HepG2 (cell line): ENCODE data around the gene WBP1. TPM values are rescaled to one million over a fixed set of nuclear protein-coding genes. Genes with fewer than 3 reads are reported as not detected.

ENCODE experiments used
- AFF4 ChIP-seq: sonication (generic); formaldehyde crosslinking; IDR thresholded peaks from 2 replicates; pipeline ENCODE4 v1.4.0; 2020; ENCODE audit warnings: missing genetic modification reagents
- E2F5 ChIP-seq: sonication (generic); formaldehyde crosslinking; conservative IDR thresholded peaks from 2 replicates; pipeline ENCODE4 v1.4.0; 2020; ENCODE audit warnings: missing genetic modification reagents
- KDM4B ChIP-seq: sonication (generic); formaldehyde crosslinking; IDR thresholded peaks from 2 replicates; pipeline ENCODE4 v1.4.0; 2020; ENCODE audit warnings: missing genetic modification reagents
- MED8 ChIP-seq: sonication (generic); formaldehyde crosslinking; IDR thresholded peaks from 2 replicates; pipeline ENCODE4 v1.8.1; 2023; ENCODE audit warnings: mild to moderate bottlenecking, missing genetic modification reagents; ENCODE audit not compliant: insufficient replicate concordance
- MXD4 ChIP-seq: IDR thresholded peaks from 2 replicates; pipeline ENCODE4 v1.6.1; 2016; ENCODE audit warnings: mild to moderate bottlenecking, missing biosample characterization, missing genetic modification reagents
- NFATC3 ChIP-seq: sonication (generic); formaldehyde crosslinking; IDR thresholded peaks from 2 replicates; pipeline ENCODE4 v1.5.1; 2020; ENCODE audit warnings: mild to moderate bottlenecking, missing genetic modification reagents
- RELA ChIP-seq: sonication (generic); formaldehyde crosslinking; IDR thresholded peaks from 2 replicates; pipeline ENCODE4 v1.4.0; 2020; ENCODE audit warnings: missing genetic modification reagents
- SKI ChIP-seq: fragments of 450-650 bp; IDR thresholded peaks from one replicate; pipeline ENCODE4 v1.6.1; 2018; ENCODE audit warnings: mild to moderate bottlenecking; ENCODE audit not compliant: partially characterized antibody
- SPEN ChIP-seq: sonication (generic); formaldehyde crosslinking; IDR thresholded peaks from 2 replicates; pipeline ENCODE4 v1.5.1; 2020; ENCODE audit warnings: low read depth, mild to moderate bottlenecking, missing genetic modification reagents
- STAG1 ChIP-seq: sonication (generic); formaldehyde crosslinking; IDR thresholded peaks from 2 replicates; pipeline ENCODE4 v1.4.0; 2020; ENCODE audit warnings: missing genetic modification reagents
- ZBTB21 ChIP-seq: sonication (generic); formaldehyde crosslinking; IDR thresholded peaks from 2 replicates; pipeline ENCODE4 v1.4.0; 2020; ENCODE audit warnings: missing genetic modification reagents
- ZMAT5 ChIP-seq: sonication (generic); formaldehyde crosslinking; IDR thresholded peaks from 2 replicates; pipeline ENCODE4 v1.5.0; 2020; ENCODE audit warnings: mild to moderate bottlenecking, low read depth, missing genetic modification reagents, borderline replicate concordance
- ZNF121 ChIP-seq: sonication (generic); formaldehyde crosslinking; IDR thresholded peaks from 2 replicates; pipeline ENCODE4 v1.5.0; 2020; ENCODE audit warnings: mild to moderate bottlenecking, missing genetic modification reagents
- ZNF746 ChIP-seq: sonication (generic); formaldehyde crosslinking; IDR thresholded peaks from 2 replicates; pipeline ENCODE4 v1.8.0; 2022; ENCODE audit warnings: mild to moderate bottlenecking, missing genetic modification reagents
- ZNF777 ChIP-seq: sonication (generic); formaldehyde crosslinking; IDR thresholded peaks from 2 replicates; pipeline ENCODE4 v1.4.0; 2020; ENCODE audit warnings: missing genetic modification reagents
- ZSCAN21 ChIP-seq: sonication (generic); formaldehyde crosslinking; IDR thresholded peaks from 2 replicates; pipeline ENCODE4 v1.8.0; 2022; ENCODE audit warnings: mild to moderate bottlenecking, missing genetic modification reagents, moderate library complexity, borderline replicate concordance
- ZSCAN30 ChIP-seq: sonication (generic); formaldehyde crosslinking; IDR thresholded peaks from 2 replicates; pipeline ENCODE4 v1.5.0; 2020; ENCODE audit warnings: mild to moderate bottlenecking, missing genetic modification reagents
- polyA plus RNA-seq, 8 experiments: library from polyadenylated mRNA; depleted of rRNA in 3 of 8; stranded (reverse) in 7 of 8; unstranded in 1 of 8; fragments of >200 nt; fragmentation: Illumina TruSeq in 4 of 8; extraction: Trizol in 4 of 8; gene quantifications; 2 replicates each; pipeline versions ENCODE4 v1.2.1 to v1.2.3, GENCODE V29; 2011 to 2016; ENCODE audit warnings: low read depth in 4 of 8, missing spikeins in 1 of 8, mixed read lengths in 1 of 8; ENCODE audit not compliant: insufficient read depth in 1 of 8
- total RNA-seq, 5 experiments: library from RNA; depleted of rRNA; stranded (reverse); fragments of >200 nt; fragmentation: Illumina TruSeq; extraction: Trizol; gene quantifications; 2 replicates each; pipeline ENCODE4 v1.2.3, GENCODE V29; 2016; ENCODE audit warnings: low read depth in 1 of 5
- TF ChIP-seq, protein P1 (sequence below): sonication (generic); formaldehyde crosslinking; IDR thresholded peaks from 2 replicates; pipeline ENCODE4 v1.4.0; 2020; ENCODE audit warnings: mild to moderate bottlenecking, low read depth, missing genetic modification reagents
- TF ChIP-seq, protein P2 (sequence below): sonication (generic); formaldehyde crosslinking; IDR thresholded peaks from 2 replicates; pipeline ENCODE4 v1.5.0; 2020; ENCODE audit warnings: missing genetic modification reagents
- TF ChIP-seq, protein P3 (sequence below): IDR thresholded peaks from 2 replicates; pipeline ENCODE4 v1.6.1; 2018; ENCODE audit warnings: missing genetic modification reagents, mild to moderate bottlenecking, missing compliant biosample characterization

WBP1 gene
- total and polyA plus RNA-seq, 2 of the 13 experiments (the other 11 are each of a cell fraction or from before 2014, with no cell fraction given), result 38.8 to 85.7 TPM

DNA sequence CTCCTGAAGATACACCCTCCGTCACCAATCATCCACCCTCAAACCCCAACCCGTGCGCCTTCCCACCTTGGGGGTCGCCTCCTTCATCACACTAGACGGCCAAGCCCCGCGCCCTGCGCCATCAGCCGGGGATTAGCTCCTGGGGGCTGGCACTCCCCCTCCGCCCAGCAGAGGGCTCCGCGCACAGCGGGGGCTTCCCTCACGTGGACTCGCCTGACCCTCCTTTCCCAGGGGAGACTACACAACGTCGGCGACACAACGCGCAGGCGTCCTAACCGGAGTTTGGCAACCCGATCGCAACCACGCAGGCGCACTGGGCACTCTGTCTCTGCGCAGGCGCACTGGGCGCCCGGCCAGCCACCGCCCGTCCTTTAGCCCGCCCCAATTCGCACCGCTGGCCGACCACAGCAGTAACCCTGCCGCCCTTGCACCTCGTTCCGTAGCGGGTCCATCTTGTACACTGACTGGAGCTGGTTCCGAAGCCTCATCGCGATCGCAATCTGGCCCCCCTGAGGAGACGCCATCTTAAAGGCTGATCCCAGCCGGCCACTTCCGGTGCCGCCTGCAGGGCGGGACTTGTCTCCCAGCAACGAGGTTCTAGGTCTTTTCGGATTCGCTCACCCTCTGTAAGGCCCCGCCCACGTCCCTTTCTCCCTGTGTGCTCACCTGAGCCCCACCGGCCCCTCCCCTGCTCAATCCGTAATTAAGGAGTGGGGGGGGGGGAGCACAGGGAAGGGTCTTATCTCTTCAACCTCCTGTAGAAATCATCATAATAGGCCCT, 49.1 kb downstream of the WBP1 start, which contains the start of gene PCGF1 (continued):
- TF ChIP-seq ZNF121 (0 out of 2 replicates have a peak, but pooled peaks have one; percentile 24), ZNF746 (peak; percentile 21; the same call in 1 of the 2 replicates), SPEN (CRISPR knock-in tag) (peak; percentile 93), AFF4 (CRISPR knock-in tag) (peak; percentile 58; the same call in 1 of the 2 replicates), STAG1 (peak; percentile 64), ZBTB21 (CRISPR knock-in tag) (no peak), E2F5 (CRISPR knock-in tag) (0 out of 2 replicates have a peak, but pooled peaks have one; percentile 21), MXD4 (CRISPR knock-in tag) (peak; percentile 85), KDM4B (CRISPR knock-in tag) (peak; percentile 94), ZSCAN30 (CRISPR knock-in tag) (no peak; the same call in 1 of the 2 replicates), ZSCAN21 (CRISPR knock-in tag) (peak; percentile 76; the same call in 1 of the 2 replicates), MED8 (CRISPR knock-in tag) (no peak), ZMAT5 (CRISPR knock-in tag) (no peak), ZNF777 (CRISPR knock-in tag) (peak; percentile 91), RELA (no peak), SKI (no peak), NFATC3 (CRISPR knock-in tag) (no peak)
- TF ChIP-seq, protein P1, sequence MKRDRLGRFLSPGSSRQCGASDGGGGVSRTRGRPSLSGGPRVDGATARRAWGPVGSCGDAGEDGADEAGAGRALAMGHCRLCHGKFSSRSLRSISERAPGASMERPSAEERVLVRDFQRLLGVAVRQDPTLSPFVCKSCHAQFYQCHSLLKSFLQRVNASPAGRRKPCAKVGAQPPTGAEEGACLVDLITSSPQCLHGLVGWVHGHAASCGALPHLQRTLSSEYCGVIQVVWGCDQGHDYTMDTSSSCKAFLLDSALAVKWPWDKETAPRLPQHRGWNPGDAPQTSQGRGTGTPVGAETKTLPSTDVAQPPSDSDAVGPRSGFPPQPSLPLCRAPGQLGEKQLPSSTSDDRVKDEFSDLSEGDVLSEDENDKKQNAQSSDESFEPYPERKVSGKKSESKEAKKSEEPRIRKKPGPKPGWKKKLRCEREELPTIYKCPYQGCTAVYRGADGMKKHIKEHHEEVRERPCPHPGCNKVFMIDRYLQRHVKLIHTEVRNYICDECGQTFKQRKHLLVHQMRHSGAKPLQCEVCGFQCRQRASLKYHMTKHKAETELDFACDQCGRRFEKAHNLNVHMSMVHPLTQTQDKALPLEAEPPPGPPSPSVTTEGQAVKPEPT (CRISPR knock-in tag), result peak; percentile 72; the same call in 1 of the 2 replicates
- TF ChIP-seq, protein P2, sequence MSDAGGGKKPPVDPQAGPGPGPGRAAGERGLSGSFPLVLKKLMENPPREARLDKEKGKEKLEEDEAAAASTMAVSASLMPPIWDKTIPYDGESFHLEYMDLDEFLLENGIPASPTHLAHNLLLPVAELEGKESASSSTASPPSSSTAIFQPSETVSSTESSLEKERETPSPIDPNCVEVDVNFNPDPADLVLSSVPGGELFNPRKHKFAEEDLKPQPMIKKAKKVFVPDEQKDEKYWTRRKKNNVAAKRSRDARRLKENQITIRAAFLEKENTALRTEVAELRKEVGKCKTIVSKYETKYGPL (CRISPR knock-in tag), result no peak
- TF ChIP-seq, protein P3, sequence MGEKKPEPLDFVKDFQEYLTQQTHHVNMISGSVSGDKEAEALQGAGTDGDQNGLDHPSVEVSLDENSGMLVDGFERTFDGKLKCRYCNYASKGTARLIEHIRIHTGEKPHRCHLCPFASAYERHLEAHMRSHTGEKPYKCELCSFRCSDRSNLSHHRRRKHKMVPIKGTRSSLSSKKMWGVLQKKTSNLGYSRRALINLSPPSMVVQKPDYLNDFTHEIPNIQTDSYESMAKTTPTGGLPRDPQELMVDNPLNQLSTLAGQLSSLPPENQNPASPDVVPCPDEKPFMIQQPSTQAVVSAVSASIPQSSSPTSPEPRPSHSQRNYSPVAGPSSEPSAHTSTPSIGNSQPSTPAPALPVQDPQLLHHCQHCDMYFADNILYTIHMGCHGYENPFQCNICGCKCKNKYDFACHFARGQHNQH (CRISPR knock-in tag), result peak; percentile 84; the same call in 1 of the 2 replicates
